Neural progenitor cell (in vitro differentiated cells): ENCODE data around the gene KAZALD1. TPM values are rescaled to one million over a fixed set of nuclear protein-coding genes. Genes with fewer than 3 reads are reported as not detected.

Experiments used
- DNase-seq: peaks from one replicate; pipeline ENCODE4 v3.0.0-alpha.2; 2016; ENCODE audit warnings: low spot score
- H2AFZ ChIP-seq: fragments of 200-600 bp; sonication (generic); replicated peaks from 2 replicates; pipeline ENCODE4 v1.6.1; 2016; ENCODE audit warnings: antibody characterized with exemption
- H3F3A ChIP-seq: fragments of 200-600 bp; sonication (generic); 2 replicates; pipeline ENCODE4 v1.6.1; 2016; ENCODE audit warnings: antibody characterized with exemption, low read depth
- H3K27ac ChIP-seq: fragments of 200-600 bp; sonication (generic); 2 replicates; pipeline ENCODE4 v1.5.1; 2016; ENCODE audit warnings: mild to moderate bottlenecking
- H3K27me3 ChIP-seq: fragments of 200-600 bp; sonication (generic); 2 replicates; pipeline ENCODE4 v1.6.1; 2016; ENCODE audit warnings: mild to moderate bottlenecking, moderate library complexity
- H3K36me3 ChIP-seq: fragments of 200-600 bp; sonication (generic); 2 replicates; pipeline ENCODE4 v1.5.1; 2016
- H3K4me1 ChIP-seq: fragments of 200-600 bp; sonication (generic); 2 replicates; pipeline ENCODE4 v1.6.1; 2016; ENCODE audit warnings: mixed run types
- H3K4me2 ChIP-seq: fragments of 200-600 bp; sonication (generic); 2 replicates; pipeline ENCODE4 v1.6.1; 2016
- H3K4me3 ChIP-seq: fragments of 200-600 bp; sonication (generic); 2 replicates; pipeline ENCODE4 v1.5.1; 2016
- H3K79me2 ChIP-seq: fragments of 200-600 bp; sonication (generic); 2 replicates; pipeline ENCODE4 v1.6.1; 2016; ENCODE audit warnings: low read depth
- H3K9ac ChIP-seq: fragments of 200-600 bp; sonication (generic); 2 replicates; pipeline ENCODE4 v1.6.1; 2016
- H3K9me3 ChIP-seq: fragments of 200-600 bp; sonication (generic); 2 replicates; pipeline ENCODE4 v1.5.1; 2016; ENCODE audit warnings: low read depth
- H4K20me1 ChIP-seq: fragments of 200-600 bp; sonication (generic); 2 replicates; pipeline ENCODE4 v1.6.1; 2016; ENCODE audit warnings: low read depth
- H3K27ac Mint-ChIP-seq: 3 replicates; pipeline ENCODE4 v1.8.0; 2021; ENCODE audit warnings: mixed read lengths
- H3K27me3 Mint-ChIP-seq: 2 replicates; pipeline ENCODE4 v1.8.0; 2022; ENCODE audit warnings: low read depth, mild to moderate bottlenecking, inconsistent platforms, moderate library complexity, mixed read lengths; ENCODE audit not compliant: insufficient read depth
- H3K36me3 Mint-ChIP-seq: 3 replicates; pipeline ENCODE4 v1.8.0; 2021; ENCODE audit warnings: mixed read lengths
- H3K4me1 Mint-ChIP-seq: 3 replicates; pipeline ENCODE4 v1.8.0; 2021; ENCODE audit warnings: mixed read lengths
- H3K4me3 Mint-ChIP-seq: 3 replicates; pipeline ENCODE4 v1.8.0; 2021; ENCODE audit warnings: mild to moderate bottlenecking, moderate library complexity, mixed read lengths
- H3K9me3 Mint-ChIP-seq: 3 replicates; pipeline ENCODE4 v1.8.0; 2020; ENCODE audit warnings: mixed read lengths
- EZH2 ChIP-seq: fragments of 200-600 bp; sonication (generic); IDR thresholded peaks from 2 replicates; pipeline ENCODE4 v1.6.1; 2017; ENCODE audit warnings: antibody characterized with exemption, mild to moderate bottlenecking, moderate library complexity
- EZH2phosphoT487 ChIP-seq: fragments of 200-600 bp; sonication (generic); IDR thresholded peaks from 2 replicates; pipeline ENCODE4 v1.6.1; 2017; ENCODE audit warnings: antibody characterized with exemption
- total RNA-seq: library from RNA; depleted of rRNA; stranded (reverse); fragments of >200 nt; gene quantifications from 2 replicates; pipeline ENCODE4 v1.2.3, GENCODE V29; 2015; ENCODE audit warnings: low replicate concordance
- TF ChIP-seq, protein P1 (sequence below): fragments of 200-600 bp; sonication (generic); IDR thresholded peaks from 2 replicates; pipeline ENCODE4 v1.5.1; 2017; ENCODE audit warnings: antibody characterized with exemption, mild to moderate bottlenecking

Gene KAZALD1
- total RNA-seq, 1 donor from 2014 or later = 0.77 TPM

DNA sequence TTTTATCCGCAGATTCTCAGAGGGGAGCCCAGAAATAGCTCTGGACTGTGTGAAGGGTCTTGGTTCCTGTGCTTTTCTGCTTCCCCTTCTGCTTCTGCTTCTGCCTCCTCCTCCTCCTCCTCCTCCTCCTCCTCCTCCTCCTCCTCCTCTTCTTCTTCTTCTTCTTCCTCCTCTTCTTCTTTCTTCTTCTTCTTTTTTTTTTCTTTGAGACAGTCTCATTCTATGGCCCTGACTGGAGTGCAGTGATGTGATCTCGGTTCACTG lies 42.4 kb upstream of the KAZALD1 start:
- peaks cover 8% of the 10 kb centered on the region for H3F3A ChIP-seq
- no peak overlapping the region for H3K27ac ChIP-seq
- H3K9me3 Mint-ChIP-seq = no peaks in the 10 kb centered on the region
- no peak for DNase-seq
- peaks cover 9% of the 10 kb centered on the region for H3K4me1 ChIP-seq
- no peak overlapping the region for H3K9ac ChIP-seq
- H3K36me3 Mint-ChIP-seq = no peaks in the 10 kb centered on the region
- no peak overlapping the region for H2AFZ ChIP-seq
- no peaks in the 10 kb centered on the region for H4K20me1 ChIP-seq
- no peaks in the 10 kb centered on the region for H3K79me2 ChIP-seq
- H3K4me3 Mint-ChIP-seq = no peak overlapping the region
- no peaks in the 10 kb centered on the region for H3K36me3 ChIP-seq
- peaks cover 24% of the 10 kb centered on the region for H3K4me1 Mint-ChIP-seq
- no peak overlapping the region for H3K4me3 ChIP-seq
- H3K9me3 ChIP-seq = no peaks in the 10 kb centered on the region
- H3K4me2 ChIP-seq = peak overlapping the region; percentile 62
- H3K27me3 ChIP-seq = peaks cover 70% of the 10 kb centered on the region
- H3K27ac Mint-ChIP-seq = no peak overlapping the region
- TF ChIP-seq EZH2 (no peak), EZH2phosphoT487 (no peak)
- TF ChIP-seq, protein P1, sequence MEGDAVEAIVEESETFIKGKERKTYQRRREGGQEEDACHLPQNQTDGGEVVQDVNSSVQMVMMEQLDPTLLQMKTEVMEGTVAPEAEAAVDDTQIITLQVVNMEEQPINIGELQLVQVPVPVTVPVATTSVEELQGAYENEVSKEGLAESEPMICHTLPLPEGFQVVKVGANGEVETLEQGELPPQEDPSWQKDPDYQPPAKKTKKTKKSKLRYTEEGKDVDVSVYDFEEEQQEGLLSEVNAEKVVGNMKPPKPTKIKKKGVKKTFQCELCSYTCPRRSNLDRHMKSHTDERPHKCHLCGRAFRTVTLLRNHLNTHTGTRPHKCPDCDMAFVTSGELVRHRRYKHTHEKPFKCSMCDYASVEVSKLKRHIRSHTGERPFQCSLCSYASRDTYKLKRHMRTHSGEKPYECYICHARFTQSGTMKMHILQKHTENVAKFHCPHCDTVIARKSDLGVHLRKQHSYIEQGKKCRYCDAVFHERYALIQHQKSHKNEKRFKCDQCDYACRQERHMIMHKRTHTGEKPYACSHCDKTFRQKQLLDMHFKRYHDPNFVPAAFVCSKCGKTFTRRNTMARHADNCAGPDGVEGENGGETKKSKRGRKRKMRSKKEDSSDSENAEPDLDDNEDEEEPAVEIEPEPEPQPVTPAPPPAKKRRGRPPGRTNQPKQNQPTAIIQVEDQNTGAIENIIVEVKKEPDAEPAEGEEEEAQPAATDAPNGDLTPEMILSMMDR = no peak
- H3K27me3 Mint-ChIP-seq = peaks cover 33% of the 10 kb centered on the region

DNA sequence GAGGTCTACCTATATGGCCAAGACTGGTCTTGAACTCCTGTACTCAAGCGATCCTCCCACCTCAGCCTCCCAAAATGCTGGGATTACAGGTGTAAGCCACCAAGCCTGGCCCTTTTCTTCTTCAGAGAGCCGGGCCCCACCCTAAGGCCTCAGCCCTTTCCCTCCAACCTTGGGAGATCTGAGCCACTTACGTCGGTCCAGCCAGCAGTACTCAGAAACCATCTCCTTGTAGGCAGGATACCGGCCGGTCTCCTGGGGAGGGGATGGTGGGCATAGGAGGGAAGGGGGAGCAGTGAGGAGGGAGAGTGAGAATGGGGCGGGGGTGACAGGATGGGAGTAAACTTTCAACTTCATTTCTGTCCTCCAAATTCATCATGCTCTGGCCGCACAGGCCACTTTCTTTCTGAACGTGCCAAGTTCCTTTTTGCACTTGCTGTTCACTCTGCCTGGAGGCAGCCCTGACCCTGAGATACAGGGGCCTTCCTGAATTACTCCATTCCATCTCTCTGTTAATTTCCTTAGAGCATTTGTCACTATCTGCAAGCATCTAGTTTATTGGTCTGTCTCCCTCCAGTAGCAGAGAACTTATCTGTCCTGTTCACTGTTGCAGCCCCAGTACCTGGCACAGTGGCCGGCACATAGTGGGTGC lies 41.2 kb upstream of the KAZALD1 start:
- no peaks in the 10 kb centered on the region for H4K20me1 ChIP-seq
- H3K9me3 Mint-ChIP-seq = no peaks in the 10 kb centered on the region
- H3K27me3 Mint-ChIP-seq = peaks cover 31% of the 10 kb centered on the region
- H3K9ac ChIP-seq = no peak overlapping the region
- no peaks in the 10 kb centered on the region for H3K36me3 Mint-ChIP-seq
- H3K27ac Mint-ChIP-seq = no peak overlapping the region
- peaks cover 9% of the 10 kb centered on the region for H3K4me1 ChIP-seq
- DNase-seq = no peak
- no peak overlapping the region for H3K4me3 ChIP-seq
- H3F3A ChIP-seq = peaks cover 8% of the 10 kb centered on the region
- H3K36me3 ChIP-seq = no peaks in the 10 kb centered on the region
- TF ChIP-seq, protein P1 = no peak
- no peak for TF ChIP-seq EZH2
- no peak for TF ChIP-seq EZH2phosphoT487
- H2AFZ ChIP-seq = no peak overlapping the region
- H3K27me3 ChIP-seq = peaks cover 59% of the 10 kb centered on the region
- H3K4me3 Mint-ChIP-seq = no peak overlapping the region
- H3K9me3 ChIP-seq = no peaks in the 10 kb centered on the region
- H3K4me1 Mint-ChIP-seq = peaks cover 18% of the 10 kb centered on the region
- H3K27ac ChIP-seq = no peak overlapping the region
- no peaks in the 10 kb centered on the region for H3K79me2 ChIP-seq
- H3K4me2 ChIP-seq = no peak overlapping the region

DNA sequence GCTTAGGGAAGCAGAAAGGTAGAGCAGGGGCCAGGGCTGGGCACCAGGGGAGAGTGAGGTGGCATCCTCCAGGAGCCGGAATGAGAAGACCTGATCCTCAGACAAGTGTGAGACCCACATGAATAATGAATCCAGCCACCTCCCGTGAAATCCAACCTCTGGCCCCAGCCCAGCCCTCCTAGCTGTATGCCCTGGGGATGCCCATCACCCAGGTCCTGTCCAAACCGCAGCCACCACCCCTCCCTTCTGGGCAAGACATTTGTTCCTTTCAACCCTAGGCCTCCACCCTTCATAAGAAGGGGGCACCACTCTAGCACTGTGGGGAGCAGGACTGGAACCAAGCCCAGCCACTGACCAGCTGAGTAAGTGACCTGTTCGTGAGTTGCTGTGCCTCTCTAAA lies 40.5 kb upstream of the KAZALD1 start:
- H4K20me1 ChIP-seq = no peaks in the 10 kb centered on the region
- H3K4me3 ChIP-seq = no peak overlapping the region
- H3K9ac ChIP-seq = no peak overlapping the region
- no peaks in the 10 kb centered on the region for H3K36me3 ChIP-seq
- peaks cover 8% of the 10 kb centered on the region for H3F3A ChIP-seq
- peaks cover 15% of the 10 kb centered on the region for H3K4me1 Mint-ChIP-seq
- peaks cover 30% of the 10 kb centered on the region for H3K27me3 Mint-ChIP-seq
- H3K27me3 ChIP-seq = peaks cover 52% of the 10 kb centered on the region
- no peaks in the 10 kb centered on the region for H3K79me2 ChIP-seq
- H3K9me3 Mint-ChIP-seq = no peaks in the 10 kb centered on the region
- H3K9me3 ChIP-seq = no peaks in the 10 kb centered on the region
- TF ChIP-seq EZH2 (no peak), EZH2phosphoT487 (no peak)
- TF ChIP-seq, protein P1 = no peak
- H3K4me2 ChIP-seq = no peak overlapping the region
- DNase-seq = no peak
- H3K27ac ChIP-seq = no peak overlapping the region
- H3K36me3 Mint-ChIP-seq = no peaks in the 10 kb centered on the region
- peaks cover 9% of the 10 kb centered on the region for H3K4me1 ChIP-seq
- H2AFZ ChIP-seq = no peak overlapping the region
- no peak overlapping the region for H3K27ac Mint-ChIP-seq
- no peak overlapping the region for H3K4me3 Mint-ChIP-seq
